ENCODE data around the gene SASH1.
"Not testable (repeated sequence)": the region's sequence is repeated elsewhere in the genome, so short reads cannot be mapped to it uniquely, and the experiment has no call there.

The SASH1 gene

DNA sequence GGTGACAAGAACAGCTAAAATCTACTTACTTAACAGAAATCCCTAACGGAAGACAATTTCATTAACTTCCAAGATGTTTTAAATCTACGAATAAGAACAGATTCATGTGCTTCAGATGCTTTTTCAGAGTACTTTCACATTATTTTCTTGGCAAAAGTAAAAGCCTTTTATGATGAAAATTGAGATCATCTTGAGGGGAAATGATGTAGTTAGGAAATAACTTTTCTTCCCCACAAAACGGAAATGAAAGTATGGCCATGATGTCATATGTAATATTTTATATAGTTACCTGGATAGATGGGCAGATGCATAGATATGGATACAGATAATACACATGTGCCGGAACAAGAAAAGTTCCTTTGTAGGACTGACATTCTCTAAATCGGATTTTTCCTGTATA is 32.8 kb downstream of the SASH1 start:
- Histone ChIP-seq H3K4me3 (ENCODE audit: low read depth in 1 of 2, low read length in 2 of 2) (no peak overlapping the region), H3K9ac (ENCODE audit: low read length) (no peak overlapping the region), H3K36me3 (ENCODE audit: insufficient read depth, low read length) (no peaks in the 10 kb centered on the region), H3K4me1 (ENCODE audit: insufficient read depth, low read length) (peaks cover 11% of the 10 kb centered on the region), H3K27ac (ENCODE audit: low read depth, low read length) (no peak overlapping the region), H3K9me3 (ENCODE audit: low read length) (no peaks in the 10 kb centered on the region), H3K27me3 (ENCODE audit: control insufficient read depth in 1 of 2, insufficient read depth in 2 of 2, low read length in 2 of 2) (no peaks in the 10 kb centered on the region)

DNA sequence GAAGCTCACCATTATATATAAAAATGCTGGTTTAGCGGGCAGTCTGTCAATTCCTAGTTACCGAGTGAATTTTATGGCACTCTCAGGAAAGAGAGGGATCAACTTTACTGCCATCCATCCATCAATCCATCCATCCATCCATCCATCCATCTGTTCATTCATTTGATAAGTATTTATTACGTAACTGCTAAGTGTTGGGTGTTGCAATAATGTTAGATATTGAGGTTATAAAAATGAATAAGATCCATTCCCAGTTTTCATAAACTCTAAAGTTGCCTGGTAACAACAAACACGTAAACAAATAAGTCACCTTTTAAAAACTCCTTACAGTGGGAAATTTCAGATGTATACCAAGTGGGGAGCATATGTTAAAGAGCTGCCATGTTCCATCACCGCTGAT is 36.8 kb downstream of the SASH1 start:
- H3K9me3 ChIP-seq (ENCODE audit: low read length), result no peaks in the 10 kb centered on the region
- H3K27me3 ChIP-seq (ENCODE audit: control insufficient read depth in 1 of 2, insufficient read depth in 2 of 2, low read length in 2 of 2), result no peaks in the 10 kb centered on the region
- no peak overlapping the region for H3K27ac ChIP-seq (ENCODE audit: low read depth, low read length)
- H3K9ac ChIP-seq (ENCODE audit: low read length), result no peak overlapping the region
- no peaks in the 10 kb centered on the region for H3K4me1 ChIP-seq (ENCODE audit: insufficient read depth, low read length)
- no peaks in the 10 kb centered on the region for H3K36me3 ChIP-seq (ENCODE audit: insufficient read depth, low read length)
- no peak overlapping the region for H3K4me3 ChIP-seq (ENCODE audit: low read depth in 1 of 2, low read length in 2 of 2)

DNA sequence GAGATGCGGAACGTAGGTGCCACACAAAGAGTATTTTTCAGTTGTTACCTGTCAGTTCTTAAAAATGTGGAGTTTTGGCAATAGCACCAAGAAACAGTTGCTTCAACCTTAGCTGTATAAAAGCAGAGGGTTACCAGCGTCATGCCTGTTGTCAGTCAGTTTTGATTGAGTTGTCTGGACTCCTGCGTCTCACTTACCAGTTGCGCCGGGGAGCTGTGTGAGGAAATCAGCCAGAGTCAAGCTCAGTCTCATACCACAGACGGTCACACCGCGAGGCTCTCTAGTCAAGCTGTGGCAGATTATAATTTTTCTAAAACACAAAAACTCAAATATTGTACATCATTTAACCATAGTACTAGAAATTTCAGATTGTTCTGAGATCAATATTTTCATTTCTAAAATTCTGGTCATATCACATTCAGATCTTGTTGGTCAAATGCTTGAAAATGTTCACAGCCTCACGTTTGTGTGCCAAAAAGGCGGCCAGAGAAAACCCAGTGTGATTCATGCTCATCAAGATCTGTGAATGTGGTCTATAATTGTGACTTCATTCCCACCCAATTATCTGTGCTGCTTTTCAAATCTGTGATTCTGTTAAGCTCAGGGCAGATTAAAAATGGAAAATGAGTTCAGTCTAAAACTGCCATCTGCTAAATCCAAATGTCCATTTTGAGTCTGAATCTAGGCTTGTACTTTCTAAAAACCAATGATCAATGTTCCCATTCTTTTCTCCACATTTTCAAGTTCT is 37.5 kb downstream of the SASH1 start:
- Histone ChIP-seq H3K4me3 (ENCODE audit: low read depth in 1 of 2, low read length in 2 of 2) (no peak overlapping the region), H3K9ac (ENCODE audit: low read length) (no peak overlapping the region), H3K36me3 (ENCODE audit: insufficient read depth, low read length) (no peaks in the 10 kb centered on the region), H3K4me1 (ENCODE audit: insufficient read depth, low read length) (no peaks in the 10 kb centered on the region), H3K9me3 (ENCODE audit: low read length) (no peaks in the 10 kb centered on the region), H3K27me3 (ENCODE audit: control insufficient read depth in 1 of 2, insufficient read depth in 2 of 2, low read length in 2 of 2) (no peaks in the 10 kb centered on the region), H3K27ac (ENCODE audit: low read depth, low read length) (no peak overlapping the region)

DNA sequence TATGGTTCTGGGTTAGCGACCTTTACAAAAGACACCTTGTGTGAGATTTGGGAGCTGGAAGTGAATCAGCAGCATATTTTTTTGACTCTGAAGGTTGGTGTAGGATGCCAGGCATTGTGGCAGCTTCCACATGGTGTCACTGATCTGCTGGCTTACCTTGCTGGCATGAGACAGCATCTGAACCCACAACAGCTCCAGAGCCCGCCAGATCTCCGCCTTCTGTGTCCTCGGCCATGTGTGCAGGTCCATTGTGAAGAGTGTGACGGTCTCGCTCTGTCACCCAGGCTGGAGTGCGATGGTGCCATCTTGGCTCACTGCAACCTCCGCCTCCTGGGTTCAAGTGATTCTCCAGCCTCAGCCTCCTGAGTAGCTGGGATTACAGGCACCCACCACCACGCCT is 39.4 kb downstream of the SASH1 start:
- not testable (repeated sequence) for H3K36me3 ChIP-seq (ENCODE audit: insufficient read depth, low read length); H3K9ac ChIP-seq (ENCODE audit: low read length); H3K27ac ChIP-seq (ENCODE audit: low read depth, low read length); H3K4me1 ChIP-seq (ENCODE audit: insufficient read depth, low read length); H3K27me3 ChIP-seq (ENCODE audit: control insufficient read depth in 1 of 2, insufficient read depth in 2 of 2, low read length in 2 of 2); H3K9me3 ChIP-seq (ENCODE audit: low read length); H3K4me3 ChIP-seq (ENCODE audit: low read depth in 1 of 2, low read length in 2 of 2)

DNA sequence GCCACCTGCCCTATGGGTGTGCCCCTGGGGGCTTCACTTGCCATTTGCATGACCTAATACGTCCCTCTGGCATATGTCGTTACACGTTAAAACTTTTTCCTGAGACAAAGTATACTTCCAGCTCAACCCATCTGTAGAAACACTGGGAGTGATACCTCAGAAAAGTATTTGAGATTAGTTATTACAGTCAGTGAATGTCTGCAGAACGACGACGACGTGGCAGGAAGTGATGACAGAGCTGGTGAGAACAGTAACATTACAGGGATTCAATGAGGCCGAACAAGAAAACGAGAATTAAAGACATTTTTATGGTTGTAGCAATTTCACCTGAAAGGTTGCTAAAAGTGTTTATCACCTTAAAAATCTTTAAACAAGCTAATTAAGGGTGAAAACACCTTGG is 40.2 kb downstream of the SASH1 start:
- no peak overlapping the region for H3K4me3 ChIP-seq (ENCODE audit: low read depth in 1 of 2, low read length in 2 of 2)
- no peaks in the 10 kb centered on the region for H3K36me3 ChIP-seq (ENCODE audit: insufficient read depth, low read length)
- no peak overlapping the region for H3K9ac ChIP-seq (ENCODE audit: low read length)
- no peaks in the 10 kb centered on the region for H3K9me3 ChIP-seq (ENCODE audit: low read length)
- no peak overlapping the region for H3K27ac ChIP-seq (ENCODE audit: low read depth, low read length)
- no peaks in the 10 kb centered on the region for H3K27me3 ChIP-seq (ENCODE audit: control insufficient read depth in 1 of 2, insufficient read depth in 2 of 2, low read length in 2 of 2)
- no peaks in the 10 kb centered on the region for H3K4me1 ChIP-seq (ENCODE audit: insufficient read depth, low read length)

DNA sequence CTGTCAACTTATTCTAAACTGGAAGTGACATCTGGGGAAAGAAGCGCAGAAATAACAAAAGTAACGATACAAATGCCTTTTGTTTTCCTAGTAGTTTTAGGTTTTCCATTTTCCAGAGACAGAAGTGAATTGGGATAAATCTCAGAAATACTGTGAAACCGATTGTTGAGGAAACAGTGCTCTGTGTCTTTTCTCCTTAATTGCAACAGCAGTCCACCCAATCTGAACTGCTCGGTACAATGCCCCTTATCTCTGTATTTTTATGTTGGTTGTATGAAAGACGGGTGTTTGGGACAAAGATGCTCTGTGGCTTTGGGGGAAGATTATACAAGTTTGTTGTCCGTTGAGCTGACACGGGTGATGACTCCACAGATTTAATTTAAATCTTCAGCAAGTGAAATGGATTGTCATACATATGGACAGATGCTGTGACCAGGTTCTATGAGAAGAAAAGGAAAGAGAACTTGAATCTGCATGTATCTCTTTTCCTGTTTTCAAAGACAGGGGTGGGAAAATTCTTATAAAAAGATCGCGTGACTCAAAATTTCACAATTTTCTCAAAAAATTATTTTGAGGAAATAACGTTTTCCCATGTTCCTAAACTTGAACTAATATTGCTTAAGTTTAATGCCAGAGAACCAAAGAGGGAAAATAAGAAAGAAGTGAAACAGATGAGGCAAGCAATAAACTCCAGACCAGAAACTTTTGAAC is 41.2 kb downstream of the SASH1 start:
- H3K4me3 ChIP-seq (ENCODE audit: low read depth in 1 of 2, low read length in 2 of 2), result no peak overlapping the region
- no peaks in the 10 kb centered on the region for H3K27me3 ChIP-seq (ENCODE audit: control insufficient read depth in 1 of 2, insufficient read depth in 2 of 2, low read length in 2 of 2)
- H3K4me1 ChIP-seq (ENCODE audit: insufficient read depth, low read length), result no peaks in the 10 kb centered on the region
- H3K9ac ChIP-seq (ENCODE audit: low read length), result no peak overlapping the region
- no peaks in the 10 kb centered on the region for H3K9me3 ChIP-seq (ENCODE audit: low read length)
- no peak overlapping the region for H3K27ac ChIP-seq (ENCODE audit: low read depth, low read length)
- H3K36me3 ChIP-seq (ENCODE audit: insufficient read depth, low read length), result no peaks in the 10 kb centered on the region

DNA sequence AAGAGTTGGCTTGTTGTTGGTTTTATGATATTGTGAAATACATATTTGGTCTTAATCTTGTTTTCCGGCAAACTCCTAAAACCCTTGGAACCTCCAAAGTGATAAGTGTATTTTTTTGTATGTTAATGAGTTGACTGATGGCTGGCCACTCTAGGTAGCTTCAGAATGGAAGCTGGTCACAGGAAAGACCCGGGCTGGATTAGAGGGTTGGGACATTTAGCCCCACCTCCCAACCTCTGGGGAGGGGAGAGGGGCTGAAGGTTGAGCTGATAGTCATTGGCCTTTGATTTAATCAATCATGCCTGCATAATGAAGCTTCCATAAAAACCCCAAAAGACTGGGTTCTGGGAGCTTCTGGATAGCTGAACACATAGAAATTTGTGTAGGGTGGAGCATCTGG is 42.7 kb downstream of the SASH1 start:
- Histone ChIP-seq H3K27ac (ENCODE audit: low read depth, low read length) (no peak overlapping the region), H3K4me3 (ENCODE audit: low read depth in 1 of 2, low read length in 2 of 2) (no peak overlapping the region), H3K9ac (ENCODE audit: low read length) (no peak overlapping the region), H3K4me1 (ENCODE audit: insufficient read depth, low read length) (no peaks in the 10 kb centered on the region), H3K27me3 (ENCODE audit: control insufficient read depth in 1 of 2, insufficient read depth in 2 of 2, low read length in 2 of 2) (no peaks in the 10 kb centered on the region), H3K36me3 (ENCODE audit: insufficient read depth, low read length) (no peaks in the 10 kb centered on the region), H3K9me3 (ENCODE audit: low read length) (no peaks in the 10 kb centered on the region)

DNA sequence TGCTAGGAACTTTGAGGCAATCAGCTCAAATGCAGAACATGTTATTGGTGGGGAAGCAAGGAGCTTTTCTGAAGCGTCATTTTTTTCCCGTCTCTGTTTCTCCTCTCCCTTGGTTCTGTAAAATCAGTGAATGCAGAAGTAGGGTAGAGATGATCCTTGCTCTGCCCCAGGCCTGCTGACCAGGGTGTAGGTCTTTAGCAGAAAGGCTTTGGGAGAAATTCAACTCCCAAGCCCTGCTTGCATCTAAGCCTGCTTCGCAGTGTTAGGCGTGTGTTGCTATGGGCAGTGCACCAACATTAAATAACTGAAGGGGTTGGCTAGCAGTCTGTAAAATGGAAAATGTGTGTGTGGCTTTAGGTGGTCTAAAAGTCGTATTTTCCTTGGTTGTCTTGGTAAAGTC is 45.9 kb downstream of the SASH1 start:
- no peaks in the 10 kb centered on the region for H3K27me3 ChIP-seq (ENCODE audit: control insufficient read depth in 1 of 2, insufficient read depth in 2 of 2, low read length in 2 of 2)
- H3K4me1 ChIP-seq (ENCODE audit: insufficient read depth, low read length), result no peaks in the 10 kb centered on the region

DNA sequence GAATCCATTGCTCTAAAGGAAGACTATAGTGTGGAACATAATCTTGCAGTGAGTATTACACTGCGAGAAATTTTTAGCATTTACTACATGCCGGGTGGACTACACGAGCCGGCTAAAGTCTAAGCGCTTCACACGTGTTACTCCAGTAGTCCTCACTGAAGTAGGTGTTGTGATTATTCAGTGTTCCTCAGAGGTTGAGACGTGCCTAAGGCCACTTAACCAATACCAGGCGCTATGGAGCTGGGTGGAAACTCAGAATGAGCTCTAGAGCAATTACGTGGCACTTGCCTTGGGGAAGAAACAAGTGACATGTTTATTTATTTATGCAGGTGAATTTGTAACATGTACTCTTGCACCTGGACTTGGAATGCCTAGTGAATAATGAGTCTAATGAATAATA is 46.4 kb downstream of the SASH1 start:
- Histone ChIP-seq H3K36me3 (ENCODE audit: insufficient read depth, low read length) (no peaks in the 10 kb centered on the region), H3K27me3 (ENCODE audit: control insufficient read depth in 1 of 2, insufficient read depth in 2 of 2, low read length in 2 of 2) (no peaks in the 10 kb centered on the region), H3K4me1 (ENCODE audit: insufficient read depth, low read length) (no peaks in the 10 kb centered on the region), H3K27ac (ENCODE audit: low read depth, low read length) (no peak overlapping the region), H3K9ac (ENCODE audit: low read length) (no peak overlapping the region), H3K9me3 (ENCODE audit: low read length) (no peaks in the 10 kb centered on the region), H3K4me3 (ENCODE audit: low read depth in 1 of 2, low read length in 2 of 2) (no peak overlapping the region)

More for the DNA sequence above, 45.9 kb downstream of the SASH1 start:
- H3K9ac ChIP-seq (ENCODE audit: low read length), result no peak overlapping the region
- no peaks in the 10 kb centered on the region for H3K9me3 ChIP-seq (ENCODE audit: low read length)
- no peak overlapping the region for H3K27ac ChIP-seq (ENCODE audit: low read depth, low read length)
- H3K36me3 ChIP-seq (ENCODE audit: insufficient read depth, low read length), result no peaks in the 10 kb centered on the region
- H3K4me3 ChIP-seq (ENCODE audit: low read depth in 1 of 2, low read length in 2 of 2), result no peak overlapping the region

DNA sequence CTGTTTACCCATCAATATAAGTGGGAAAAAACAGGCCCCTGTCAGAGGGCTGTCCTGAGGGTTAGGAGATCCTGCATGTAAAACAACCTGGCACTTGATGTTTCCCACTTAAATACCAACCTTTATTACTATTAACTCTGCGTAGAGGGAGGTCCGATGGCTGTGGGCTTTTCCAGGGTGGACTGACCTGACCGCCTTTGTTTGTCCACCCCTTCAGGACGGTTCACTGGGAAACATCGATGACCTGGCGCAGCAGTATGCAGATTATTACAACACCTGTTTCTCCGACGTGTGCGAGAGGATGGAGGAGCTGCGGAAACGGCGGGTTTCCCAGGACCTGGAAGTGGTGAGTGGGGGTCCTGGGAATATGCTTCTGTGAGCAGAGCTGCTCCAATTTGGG is 47.3 kb downstream of the SASH1 start:
- no peaks in the 10 kb centered on the region for H3K27me3 ChIP-seq (ENCODE audit: control insufficient read depth in 1 of 2, insufficient read depth in 2 of 2, low read length in 2 of 2)
- H3K4me3 ChIP-seq (ENCODE audit: low read depth in 1 of 2, low read length in 2 of 2), result no peak overlapping the region
- no peaks in the 10 kb centered on the region for H3K36me3 ChIP-seq (ENCODE audit: insufficient read depth, low read length)
- peaks cover under 1% of the 10 kb centered on the region for H3K4me1 ChIP-seq (ENCODE audit: insufficient read depth, low read length)
- no peak overlapping the region for H3K9ac ChIP-seq (ENCODE audit: low read length)
- H3K27ac ChIP-seq (ENCODE audit: low read depth, low read length), result no peak overlapping the region
- no peaks in the 10 kb centered on the region for H3K9me3 ChIP-seq (ENCODE audit: low read length)

DNA sequence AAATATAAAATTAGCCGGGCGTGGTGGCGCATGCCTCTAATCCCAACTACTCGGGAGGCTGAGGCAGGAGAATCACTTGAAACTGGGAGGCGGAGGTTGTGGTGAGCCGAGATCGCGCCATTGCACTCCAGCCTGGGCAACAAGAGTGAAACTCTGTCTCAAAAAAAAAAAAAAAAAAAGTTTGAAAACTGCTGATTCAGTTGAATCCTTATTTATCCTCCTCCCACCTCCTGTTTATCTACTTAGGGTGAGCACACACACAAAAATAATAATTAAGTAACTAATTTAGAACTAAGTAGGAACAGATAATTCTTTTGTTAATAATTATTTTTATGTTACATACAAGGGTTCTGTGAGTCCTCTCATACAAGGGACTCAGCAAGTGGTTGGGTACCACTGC is 49.5 kb downstream of the SASH1 start:
- not testable (repeated sequence) for H3K9me3 ChIP-seq (ENCODE audit: low read length); H3K27ac ChIP-seq (ENCODE audit: low read depth, low read length); H3K4me3 ChIP-seq (ENCODE audit: low read depth in 1 of 2, low read length in 2 of 2); H3K9ac ChIP-seq (ENCODE audit: low read length); H3K4me1 ChIP-seq (ENCODE audit: insufficient read depth, low read length); H3K27me3 ChIP-seq (ENCODE audit: control insufficient read depth in 1 of 2, insufficient read depth in 2 of 2, low read length in 2 of 2); H3K36me3 ChIP-seq (ENCODE audit: insufficient read depth, low read length)

DNA sequence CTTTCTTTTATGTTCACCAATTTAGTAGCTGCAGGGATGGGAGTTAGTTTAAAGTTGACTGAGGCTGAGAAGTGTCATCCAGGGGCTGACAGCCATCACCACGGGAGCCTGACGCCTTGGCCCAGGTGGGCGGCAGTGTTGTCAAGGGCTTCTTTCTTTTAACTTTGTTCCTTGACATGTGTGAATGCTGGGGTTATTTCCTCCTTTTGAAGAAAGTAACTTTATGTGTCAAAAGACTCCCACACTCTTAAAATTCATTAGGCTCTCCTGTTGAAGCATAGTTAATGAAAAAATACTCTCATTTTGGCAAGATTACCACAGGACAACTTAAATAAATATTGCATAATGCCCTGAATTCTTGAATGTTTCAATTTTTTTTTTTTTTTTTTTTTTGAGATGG is 50.0 kb downstream of the SASH1 start:
- Histone ChIP-seq H3K36me3 (ENCODE audit: insufficient read depth, low read length) (no peaks in the 10 kb centered on the region), H3K4me3 (ENCODE audit: low read depth in 1 of 2, low read length in 2 of 2) (no peak overlapping the region), H3K27ac (ENCODE audit: low read depth, low read length) (no peak overlapping the region), H3K9ac (ENCODE audit: low read length) (no peak overlapping the region), H3K4me1 (ENCODE audit: insufficient read depth, low read length) (peaks cover 10% of the 10 kb centered on the region), H3K9me3 (ENCODE audit: low read length) (no peaks in the 10 kb centered on the region), H3K27me3 (ENCODE audit: control insufficient read depth in 1 of 2, insufficient read depth in 2 of 2, low read length in 2 of 2) (no peaks in the 10 kb centered on the region)
